GM23338 (cell line): ENCODE measurements around the gene ANKRD55. TPM values are rescaled to one million over a fixed set of nuclear protein-coding genes. Genes with fewer than 3 reads are reported as not detected.

Experiments
- ATAC-seq: fragments of 200-7000 bp; cut with Tn5 transposase; 3 replicates; pipeline ENCODE4 v1.9.1; 2020
- DNase-seq: peaks from one replicate; pipeline ENCODE4 v3.0.0-alpha.2; 2015; ENCODE audit warnings: low spot score
- H2AFZ ChIP-seq: fragments of 200-600 bp; sonication (generic); 2 replicates; pipeline ENCODE4 v1.8.0; 2016; ENCODE audit warnings: antibody characterized with exemption, mild to moderate bottlenecking, moderate library complexity
- H3F3A ChIP-seq: fragments of 200-600 bp; sonication (generic); replicated peaks from 2 replicates; pipeline ENCODE4 v1.8.0; 2017; ENCODE audit warnings: antibody characterized with exemption, mixed run types, low read depth
- H3K27ac ChIP-seq: fragments of 200-600 bp; sonication (generic); 2 replicates; pipeline ENCODE4 v1.6.1; 2016; ENCODE audit warnings: low read depth
- H3K27me3 ChIP-seq: fragments of 200-600 bp; sonication (generic); 2 replicates; pipeline ENCODE4 v1.8.0; 2016; ENCODE audit warnings: mild to moderate bottlenecking, mixed run types, moderate library complexity; ENCODE audit not compliant: insufficient read depth
- H3K36me3 ChIP-seq: fragments of 200-600 bp; sonication (generic); 2 replicates; pipeline ENCODE4 v1.8.0; 2016; ENCODE audit warnings: mild to moderate bottlenecking; ENCODE audit not compliant: insufficient read depth
- H3K4me1 ChIP-seq: fragments of 200-600 bp; sonication (generic); 2 replicates; pipeline ENCODE4 v1.8.0; 2016; ENCODE audit warnings: mild to moderate bottlenecking, moderate library complexity; ENCODE audit not compliant: insufficient read depth
- H3K4me2 ChIP-seq: fragments of 200-600 bp; sonication (generic); 2 replicates; pipeline ENCODE4 v1.7.1; 2017; ENCODE audit warnings: mixed run types
- H3K4me3 ChIP-seq: fragments of 200-600 bp; sonication (generic); 2 replicates; pipeline ENCODE4 v1.6.1; 2016; ENCODE audit warnings: mixed run types
- H3K79me2 ChIP-seq: fragments of 200-600 bp; sonication (generic); replicated peaks from 2 replicates; pipeline ENCODE4 v1.8.0; 2017; ENCODE audit warnings: mild to moderate bottlenecking; ENCODE audit not compliant: insufficient read depth
- H3K9me2 ChIP-seq: fragments of 200-600 bp; sonication (generic); 2 replicates; pipeline ENCODE4 v1.8.0; 2017; ENCODE audit not compliant: insufficient read depth
- H4K20me1 ChIP-seq: fragments of 200-600 bp; sonication (generic); replicated peaks from 2 replicates; pipeline ENCODE4 v1.8.0; 2017; ENCODE audit warnings: mild to moderate bottlenecking; ENCODE audit not compliant: insufficient read depth
- H3K27ac Mint-ChIP-seq: 2 replicates; pipeline ENCODE4 v1.8.0; 2020; ENCODE audit warnings: inconsistent platforms, mild to moderate bottlenecking, moderate library complexity, mixed read lengths
- H3K27me3 Mint-ChIP-seq: 3 replicates; pipeline ENCODE4 v1.8.0; 2022; ENCODE audit warnings: low read depth, mild to moderate bottlenecking, moderate library complexity, mixed read lengths, inconsistent platforms; ENCODE audit not compliant: insufficient read depth, poor library complexity
- H3K36me3 Mint-ChIP-seq: 3 replicates; pipeline ENCODE4 v1.8.0; 2021; ENCODE audit warnings: low read depth, mild to moderate bottlenecking, inconsistent platforms, moderate library complexity, mixed read lengths
- H3K4me1 Mint-ChIP-seq: 3 replicates; pipeline ENCODE4 v1.8.0; 2020; ENCODE audit warnings: mild to moderate bottlenecking, inconsistent platforms, mixed read lengths
- H3K4me3 Mint-ChIP-seq: 3 replicates; pipeline ENCODE4 v1.8.0; 2021; ENCODE audit warnings: moderate library complexity, mild to moderate bottlenecking, inconsistent platforms, mixed read lengths
- H3K9me3 Mint-ChIP-seq: 3 replicates; pipeline ENCODE4 v1.8.0; 2020; ENCODE audit warnings: moderate library complexity, mild to moderate bottlenecking, inconsistent platforms, mixed read lengths
- CREB1 ChIP-seq: fragments of 250-450 bp; sonication (Bioruptor Pico); IDR thresholded peaks from 2 replicates; pipeline ENCODE4 v1.5.0; 2020; ENCODE audit warnings: low read depth, mild to moderate bottlenecking, moderate library complexity
- ETS1 ChIP-seq: IDR thresholded peaks from 2 replicates; pipeline ENCODE4 v1.6.1; 2016; ENCODE audit warnings: antibody characterized with exemption
- EZH2 ChIP-seq: fragments of 200-600 bp; sonication (generic); IDR thresholded peaks from one replicate; pipeline ENCODE4 v1.8.0; 2017; ENCODE audit warnings: antibody characterized with exemption, mild to moderate bottlenecking, low read depth; ENCODE audit not compliant: unreplicated experiment
- EZH2phosphoT487 ChIP-seq: fragments of 200-600 bp; sonication (generic); IDR thresholded peaks from one replicate; pipeline ENCODE4 v1.8.1; 2018; ENCODE audit warnings: antibody characterized with exemption; ENCODE audit not compliant: unreplicated experiment
- JUNB ChIP-seq: IDR thresholded peaks from one replicate; pipeline ENCODE4 v1.6.1; 2016; ENCODE audit warnings: antibody characterized with exemption; ENCODE audit not compliant: unreplicated experiment
- NANOG ChIP-seq: IDR thresholded peaks from 2 replicates; pipeline ENCODE4 v1.6.1; 2016; ENCODE audit warnings: antibody characterized with exemption, borderline replicate concordance
- POLR2AphosphoS5 ChIP-seq: IDR thresholded peaks from 2 replicates; pipeline ENCODE4 v1.6.1; 2016; ENCODE audit warnings: antibody characterized with exemption, low read depth
- REST ChIP-seq: IDR thresholded peaks from one replicate; pipeline ENCODE4 v1.6.1; 2018; ENCODE audit warnings: antibody characterized with exemption; ENCODE audit not compliant: unreplicated experiment
- STAT1 ChIP-seq: IDR thresholded peaks from one replicate; pipeline ENCODE4 v1.6.1; 2016; ENCODE audit warnings: antibody characterized with exemption; ENCODE audit not compliant: unreplicated experiment
- ZNF114 ChIP-seq: fragments of 250-450 bp; sonication (Bioruptor Pico); IDR thresholded peaks from 2 replicates; pipeline ENCODE4 v1.5.0; 2020; ENCODE audit warnings: mild to moderate bottlenecking, moderate library complexity
- ZNF331 ChIP-seq: fragments of 250-450 bp; sonication (Bioruptor Pico); IDR thresholded peaks from 2 replicates; pipeline ENCODE4 v1.5.0; 2020; ENCODE audit warnings: low read depth, mild to moderate bottlenecking, moderate library complexity
- ZNF462 ChIP-seq: fragments of 250-450 bp; sonication (Bioruptor Pico); IDR thresholded peaks from 2 replicates; pipeline ENCODE4 v1.5.0; 2020; ENCODE audit warnings: mild to moderate bottlenecking, moderate library complexity
- polyA plus RNA-seq: library from polyadenylated mRNA; unstranded; fragments of >200 nt; fragmentation: Nextera tagmentation; extraction: Ambion mirVana; gene quantifications from 2 replicates; pipeline ENCODE4 v1.2.1, GENCODE V29; 2016
- total RNA-seq: library from RNA; depleted of rRNA; stranded (reverse); fragments of >200 nt; shearing (Covaris generic); gene quantifications from 2 replicates; pipeline ENCODE4 v1.2.3, GENCODE V29; 2014
- TF ChIP-seq, protein P1 (sequence below), 2 experiments: fragments of 200-600 bp in 1 of 2; sonication (generic) in 1 of 2; conservative IDR thresholded peaks; 2 replicates each; pipeline versions ENCODE4 v1.5.1 to v1.6.1; 2016 to 2017; ENCODE audit warnings: antibody characterized with exemption in 2 of 2, low read depth in 2 of 2, mild to moderate bottlenecking in 2 of 2, moderate library complexity in 1 of 2

Gene ANKRD55
- total and polyA plus RNA-seq, 2 experiments from 2014 or later = not detected

DNA sequence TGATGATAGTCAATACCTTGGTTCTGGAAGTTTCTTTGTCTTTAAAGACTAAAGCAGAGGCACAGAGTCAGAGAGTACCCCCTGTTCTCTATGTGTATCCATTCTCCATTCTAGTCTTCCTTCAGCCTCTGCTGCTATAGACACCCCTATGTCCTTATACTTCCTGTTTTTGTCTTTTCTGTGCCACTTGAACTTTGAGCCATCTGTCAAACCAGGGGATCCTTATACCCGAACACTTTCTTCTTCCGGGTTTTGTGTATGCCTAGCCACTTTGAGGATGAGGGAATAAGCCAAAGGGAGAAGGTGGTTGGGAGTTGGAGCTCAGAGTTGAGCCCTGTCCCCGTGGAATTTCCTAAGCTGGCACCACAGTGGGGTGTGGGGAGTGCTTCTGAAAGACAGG lies 177.3 kb downstream of the ANKRD55 start:
- Histone ChIP-seq H3K4me3 (no peak overlapping the region), H2AFZ (no peak overlapping the region), H3K27me3 (no peaks in the 10 kb centered on the region), H3F3A (no peaks in the 10 kb centered on the region), H3K9me2 (no peaks in the 10 kb centered on the region), H3K4me1 (no peaks in the 10 kb centered on the region), H4K20me1 (no peaks in the 10 kb centered on the region), H3K79me2 (no peaks in the 10 kb centered on the region), H3K4me2 (no peak overlapping the region), H3K27ac (no peak overlapping the region), H3K36me3 (no peaks in the 10 kb centered on the region)
- Mint-ChIP-seq H3K9me3 (peaks cover 8% of the 10 kb centered on the region; the same call in 1 of the 3 replicates), H3K27ac (no peak overlapping the region), H3K36me3 (no peaks in the 10 kb centered on the region; the same call in 2 of the 3 replicates), H3K27me3 (no peaks in the 10 kb centered on the region), H3K4me1 (no peaks in the 10 kb centered on the region), H3K4me3 (no peak overlapping the region)
- TF ChIP-seq, protein P1, sequence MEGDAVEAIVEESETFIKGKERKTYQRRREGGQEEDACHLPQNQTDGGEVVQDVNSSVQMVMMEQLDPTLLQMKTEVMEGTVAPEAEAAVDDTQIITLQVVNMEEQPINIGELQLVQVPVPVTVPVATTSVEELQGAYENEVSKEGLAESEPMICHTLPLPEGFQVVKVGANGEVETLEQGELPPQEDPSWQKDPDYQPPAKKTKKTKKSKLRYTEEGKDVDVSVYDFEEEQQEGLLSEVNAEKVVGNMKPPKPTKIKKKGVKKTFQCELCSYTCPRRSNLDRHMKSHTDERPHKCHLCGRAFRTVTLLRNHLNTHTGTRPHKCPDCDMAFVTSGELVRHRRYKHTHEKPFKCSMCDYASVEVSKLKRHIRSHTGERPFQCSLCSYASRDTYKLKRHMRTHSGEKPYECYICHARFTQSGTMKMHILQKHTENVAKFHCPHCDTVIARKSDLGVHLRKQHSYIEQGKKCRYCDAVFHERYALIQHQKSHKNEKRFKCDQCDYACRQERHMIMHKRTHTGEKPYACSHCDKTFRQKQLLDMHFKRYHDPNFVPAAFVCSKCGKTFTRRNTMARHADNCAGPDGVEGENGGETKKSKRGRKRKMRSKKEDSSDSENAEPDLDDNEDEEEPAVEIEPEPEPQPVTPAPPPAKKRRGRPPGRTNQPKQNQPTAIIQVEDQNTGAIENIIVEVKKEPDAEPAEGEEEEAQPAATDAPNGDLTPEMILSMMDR (conservative IDR thresholded peaks at IDR 0.05; ENCODE audit: low read depth in 2 of 2) = no peak
- no peak for TF ChIP-seq NANOG
- no peak for TF ChIP-seq REST
- no peak for TF ChIP-seq EZH2phosphoT487
- no peak for TF ChIP-seq JUNB
- no peak for TF ChIP-seq POLR2AphosphoS5
- no peak for TF ChIP-seq ZNF462 (CRISPR knock-in tag)
- no peak for TF ChIP-seq EZH2
- no peak for TF ChIP-seq STAT1
- no peak for TF ChIP-seq ZNF331 (CRISPR knock-in tag)
- TF ChIP-seq ETS1 = no peak
- TF ChIP-seq ZNF114 (CRISPR knock-in tag) = no peak
- no peak for TF ChIP-seq CREB1
- DNase-seq (no peak), ATAC-seq (no peak)
